NCI-H1092 treated with DMSO at 0.1 percent for 48 hours (cell line): ENCODE measurements around the gene CTNNA3.
"Not testable (repeated sequence)": the region's sequence is repeated elsewhere in the genome, so short reads cannot be mapped to it uniquely, and the experiment has no call there.

Source experiments
- DNase-seq: peaks from one replicate; lab custom pipeline; 2025; lab: John Stamatoyannopoulos, UW

CTNNA3 gene

DNA sequence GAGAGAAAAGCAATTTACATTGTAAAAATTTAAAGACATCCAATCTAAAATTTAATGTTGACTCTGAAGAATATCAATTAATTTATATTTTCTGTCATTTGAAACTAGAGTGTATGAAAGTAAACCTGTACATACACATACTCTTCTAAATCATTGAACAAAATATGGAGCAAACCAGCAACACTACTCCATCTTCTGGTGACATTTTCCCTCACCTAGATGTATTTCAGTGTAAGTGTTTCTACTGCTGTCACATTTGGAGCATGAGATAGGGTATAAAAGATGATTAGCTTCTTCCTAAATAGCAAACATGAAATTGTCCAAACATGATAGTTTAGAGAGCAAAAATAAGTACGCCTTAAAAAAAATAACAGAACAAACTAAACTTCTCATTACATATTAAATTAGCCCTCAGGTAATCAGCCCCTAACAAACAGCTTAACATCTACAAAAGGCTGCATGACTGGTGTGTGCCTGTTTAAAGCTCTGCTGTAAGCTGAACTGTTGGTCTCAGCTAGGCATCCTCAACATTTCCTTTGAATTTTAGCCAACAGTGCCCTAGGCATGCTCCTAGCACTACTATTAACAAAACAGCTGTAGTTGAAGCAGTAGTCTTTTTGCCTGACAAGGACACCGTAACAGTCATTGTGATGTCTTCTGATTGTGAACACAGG is 189.8 kb downstream of the CTNNA3 start:
- no peak for DNase-seq

- no peak for DNase-seq
Measured at GRCh38 chr10:67492317-67493019, 203.5 kb downstream of the CTNNA3 start.

GRCh38 chr10:67487906-67488619 is 207.9 kb downstream of the CTNNA3 start:
- DNase-seq, result no peak

- no peak for DNase-seq
Measured at GRCh38 chr10:67487199-67487598, 208.8 kb downstream of the CTNNA3 start.

GRCh38 chr10:67477868-67478267 is 218.1 kb downstream of the CTNNA3 start:
- no peak for DNase-seq

DNA sequence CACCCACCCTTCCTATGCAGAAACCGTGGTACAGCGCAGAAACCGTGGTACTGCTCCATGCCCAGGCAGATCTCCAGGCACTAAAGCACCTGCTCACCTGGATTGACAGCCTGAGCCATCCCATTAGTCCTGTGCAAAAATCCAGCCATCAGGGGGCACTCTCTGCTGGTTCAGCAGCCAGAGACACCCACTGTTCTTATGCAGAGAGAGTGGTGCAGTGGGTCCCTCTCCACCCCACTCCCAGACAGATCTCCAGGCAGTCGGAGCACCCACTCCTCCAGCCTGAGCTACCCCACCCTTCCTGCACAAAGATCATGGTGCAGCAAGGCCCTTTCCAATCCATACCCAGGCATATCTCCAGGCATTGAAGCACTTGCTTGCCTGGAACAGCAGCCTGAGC is 219.8 kb downstream of the CTNNA3 start:
- DNase-seq, result no peak

GRCh38 chr10:67473850-67474633 is 222.0 kb downstream of the CTNNA3 start:
- DNase-seq, result no peak

DNA sequence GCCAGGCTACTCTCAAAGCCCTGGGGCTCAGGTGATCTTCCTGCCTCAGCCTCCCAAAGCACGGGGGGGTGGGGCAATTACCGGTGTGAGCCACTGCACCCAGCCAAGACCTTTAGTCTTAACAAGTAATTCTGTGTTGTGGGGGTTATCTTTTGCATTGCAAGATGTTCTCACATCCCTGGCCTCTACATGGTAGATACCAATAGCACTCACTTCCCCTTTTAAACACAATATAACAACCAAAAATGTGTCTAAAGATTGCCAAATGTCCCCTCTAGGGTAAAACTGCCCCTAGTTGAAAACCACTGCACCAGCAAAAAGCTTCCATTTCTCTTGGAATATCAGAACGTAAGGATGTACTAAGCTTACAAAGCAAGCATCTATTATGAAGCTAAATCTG is 225.0 kb downstream of the CTNNA3 start:
- DNase-seq, result no peak

GRCh38 chr10:67464278-67464677 is 231.7 kb downstream of the CTNNA3 start:
- DNase-seq, result no peak

- DNase-seq, result no peak
Measured at GRCh38 chr10:67452892-67453291, 243.1 kb downstream of the CTNNA3 start.

DNA sequence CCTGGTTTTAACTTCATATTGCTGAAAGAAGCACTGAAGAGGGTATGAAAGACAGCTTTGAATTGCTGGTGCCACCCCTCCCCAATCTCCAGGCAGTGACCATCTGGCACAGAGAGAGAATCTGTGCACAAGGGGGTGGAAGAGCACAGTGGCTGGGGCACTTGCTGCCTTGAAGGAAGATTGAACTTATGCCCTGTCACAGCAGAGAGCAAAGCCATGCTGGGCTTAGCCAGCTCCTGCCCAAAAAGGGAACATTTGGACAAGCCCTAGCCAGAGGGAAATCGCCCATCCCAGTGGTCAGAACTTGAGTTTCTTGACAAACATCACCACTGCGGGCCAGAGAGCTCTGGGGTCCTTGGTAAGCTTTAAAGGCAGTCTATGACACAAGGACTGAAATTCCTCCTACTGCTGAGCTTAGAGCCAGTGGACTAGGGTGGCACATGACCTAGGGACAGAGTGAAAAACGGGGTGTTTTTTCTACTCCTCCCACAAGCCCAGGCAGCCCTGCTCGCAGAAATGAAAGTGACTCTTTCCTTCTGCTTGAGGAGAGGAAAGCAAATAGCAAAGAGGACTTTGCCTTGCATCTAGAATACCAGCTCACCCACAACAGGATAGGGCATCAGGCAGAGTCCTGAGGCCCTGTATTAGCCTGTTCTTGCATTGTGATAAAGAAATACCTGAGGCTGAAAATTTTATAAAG is 257.2 kb downstream of the CTNNA3 start:
- no peak for DNase-seq

GRCh38 chr10:67433276-67433675 is 262.7 kb downstream of the CTNNA3 start:
- no peak for DNase-seq

- no peak for DNase-seq
Measured at GRCh38 chr10:67402620-67403019, 293.4 kb downstream of the CTNNA3 start.

GRCh38 chr10:67401711-67402110 is 294.3 kb downstream of the CTNNA3 start:
- no peak for DNase-seq

- not testable (repeated sequence) for DNase-seq
Measured at GRCh38 chr10:67386841-67387533, 309.0 kb downstream of the CTNNA3 start.

DNA sequence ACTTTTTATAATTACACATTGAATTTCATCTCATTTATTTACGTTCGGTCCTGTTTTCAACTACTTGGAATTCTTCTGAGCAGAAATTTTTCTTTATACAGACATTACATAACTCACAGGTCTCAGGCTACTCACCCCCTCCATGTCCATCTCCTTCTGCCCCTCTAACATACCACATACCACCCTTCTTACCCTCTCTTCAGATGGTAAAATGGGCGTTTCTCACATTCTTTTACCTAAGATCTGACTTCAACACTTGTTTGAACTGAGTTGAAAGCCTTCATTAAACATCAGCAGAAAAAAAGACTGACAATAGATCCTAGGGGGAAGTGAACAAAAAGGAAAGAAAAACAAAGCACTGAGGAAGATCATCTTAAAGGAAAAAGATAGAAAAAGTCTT is 309.7 kb downstream of the CTNNA3 start:
- no peak for DNase-seq

DNA sequence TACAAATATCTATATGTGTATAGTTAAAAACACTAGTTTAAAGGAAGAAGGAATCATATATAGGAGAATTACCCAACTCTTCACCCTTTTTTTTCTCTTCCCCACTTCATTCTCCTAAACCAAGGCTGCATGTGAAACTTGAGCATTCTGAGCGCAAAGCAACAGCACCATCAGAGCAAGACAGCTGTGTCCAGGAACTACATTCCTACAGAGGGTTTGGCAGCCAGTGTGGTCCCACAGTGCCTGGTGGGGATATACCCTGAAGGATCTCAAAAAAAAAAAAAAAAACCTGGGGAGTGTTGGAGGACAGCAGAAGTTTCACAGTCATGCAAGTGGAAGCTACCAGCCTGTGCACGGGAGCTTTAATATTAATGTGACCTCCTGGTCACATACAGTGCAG is 310.4 kb downstream of the CTNNA3 start:
- no peak for DNase-seq

- DNase-seq, result no peak
Measured at GRCh38 chr10:67385089-67385488, 310.9 kb downstream of the CTNNA3 start.

DNA sequence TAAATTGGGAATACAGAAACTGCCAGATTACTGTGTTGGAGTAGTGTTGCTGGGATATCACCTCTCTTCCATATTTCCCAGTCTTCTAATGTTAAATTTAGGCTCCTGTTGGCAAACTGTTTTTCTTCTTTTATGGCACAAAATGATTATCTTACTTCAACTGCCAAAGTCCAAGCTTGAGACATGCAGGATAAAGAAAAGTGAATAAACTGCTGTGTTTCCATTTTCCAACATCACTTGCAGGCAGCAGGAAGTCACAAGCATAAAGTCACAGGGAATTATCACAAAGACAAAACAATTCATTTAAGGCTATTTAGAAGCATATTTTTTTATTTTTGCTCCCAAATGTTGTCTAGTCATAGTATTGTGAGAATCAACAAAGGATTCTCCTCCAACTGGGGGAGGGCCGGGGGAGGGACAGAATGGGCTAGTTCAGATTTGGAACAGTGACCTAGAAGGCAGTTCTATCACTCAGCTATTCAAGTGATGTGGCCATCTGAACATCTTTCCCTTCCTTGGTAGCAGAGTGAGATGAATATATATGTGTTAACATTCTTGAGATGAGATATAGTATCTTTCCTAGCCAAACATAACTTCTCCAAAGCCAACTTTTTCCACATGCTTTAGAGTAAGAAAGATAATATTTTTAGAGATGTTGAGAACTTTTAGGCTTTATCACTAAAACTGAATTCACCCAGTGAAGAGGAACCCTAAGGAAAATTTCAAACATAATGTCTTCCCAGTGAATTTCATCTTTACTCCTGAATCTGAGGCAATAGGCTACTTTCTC is 364.7 kb downstream of the CTNNA3 start:
- no peak for DNase-seq
